Breast epithelium (tissue), 3 donors: ENCODE results near the gene ARFGEF2.

ENCODE experiments used
- CTCF ChIP-seq, 3 donors: fragments of 450-650 bp; IDR thresholded peaks; one replicate each; pipeline ENCODE4 v1.5.1; 2016 to 2017; ENCODE audit warnings: antibody characterized with exemption in 3 of 3, mild to moderate bottlenecking in 3 of 3, moderate library complexity in 3 of 3
- POLR2A ChIP-seq: fragments of 450-650 bp; IDR thresholded peaks from one replicate; pipeline ENCODE4 v1.6.1; 2016; ENCODE audit warnings: antibody characterized with exemption, mild to moderate bottlenecking, moderate library complexity
- POLR2AphosphoS5 ChIP-seq, 3 donors: sonication (generic); formaldehyde crosslinking; IDR thresholded peaks; one replicate each; pipeline ENCODE4 v1.6.1; 2017; ENCODE audit warnings: antibody characterized with exemption in 3 of 3

GRCh38 chr20:48905297-48905647 is 16.2 kb upstream of the ARFGEF2 start:
- no peak for TF ChIP-seq POLR2AphosphoS5 (IDR thresholded peaks at IDR 0.05)
- no peak for TF ChIP-seq CTCF (IDR thresholded peaks at IDR 0.05)
- no peak for TF ChIP-seq POLR2A
